Measurements from ENCODE around the gene VGLL4.

GRCh38 chr3:11602886-11603527 is 40.7 kb downstream of the VGLL4 start:
- TF ChIP-seq, protein P1, sequence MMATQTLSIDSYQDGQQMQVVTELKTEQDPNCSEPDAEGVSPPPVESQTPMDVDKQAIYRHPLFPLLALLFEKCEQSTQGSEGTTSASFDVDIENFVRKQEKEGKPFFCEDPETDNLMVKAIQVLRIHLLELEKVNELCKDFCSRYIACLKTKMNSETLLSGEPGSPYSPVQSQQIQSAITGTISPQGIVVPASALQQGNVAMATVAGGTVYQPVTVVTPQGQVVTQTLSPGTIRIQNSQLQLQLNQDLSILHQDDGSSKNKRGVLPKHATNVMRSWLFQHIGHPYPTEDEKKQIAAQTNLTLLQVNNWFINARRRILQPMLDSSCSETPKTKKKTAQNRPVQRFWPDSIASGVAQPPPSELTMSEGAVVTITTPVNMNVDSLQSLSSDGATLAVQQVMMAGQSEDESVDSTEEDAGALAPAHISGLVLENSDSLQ (IDR thresholded peaks at IDR 0.05) = no peak
- TF ChIP-seq SP1 (IDR thresholded peaks at IDR 0.05) = no peak
- no peak for TF ChIP-seq FOXK2 (IDR thresholded peaks at IDR 0.05)
- TF ChIP-seq ZNF384 (IDR thresholded peaks at IDR 0.05) = no peak
